Hypothalamus (tissue), 51 donors: Measurements from ENCODE around the gene TBC1D10A.
A peak's percentile ranks its signal among the peaks of the same experiment; 100 is the strongest.

Experiments
- DNase-seq, 51 donors: peaks; one replicate each; lab custom pipeline; 2025; lab: John Stamatoyannopoulos, UW

Gene TBC1D10A

DNA sequence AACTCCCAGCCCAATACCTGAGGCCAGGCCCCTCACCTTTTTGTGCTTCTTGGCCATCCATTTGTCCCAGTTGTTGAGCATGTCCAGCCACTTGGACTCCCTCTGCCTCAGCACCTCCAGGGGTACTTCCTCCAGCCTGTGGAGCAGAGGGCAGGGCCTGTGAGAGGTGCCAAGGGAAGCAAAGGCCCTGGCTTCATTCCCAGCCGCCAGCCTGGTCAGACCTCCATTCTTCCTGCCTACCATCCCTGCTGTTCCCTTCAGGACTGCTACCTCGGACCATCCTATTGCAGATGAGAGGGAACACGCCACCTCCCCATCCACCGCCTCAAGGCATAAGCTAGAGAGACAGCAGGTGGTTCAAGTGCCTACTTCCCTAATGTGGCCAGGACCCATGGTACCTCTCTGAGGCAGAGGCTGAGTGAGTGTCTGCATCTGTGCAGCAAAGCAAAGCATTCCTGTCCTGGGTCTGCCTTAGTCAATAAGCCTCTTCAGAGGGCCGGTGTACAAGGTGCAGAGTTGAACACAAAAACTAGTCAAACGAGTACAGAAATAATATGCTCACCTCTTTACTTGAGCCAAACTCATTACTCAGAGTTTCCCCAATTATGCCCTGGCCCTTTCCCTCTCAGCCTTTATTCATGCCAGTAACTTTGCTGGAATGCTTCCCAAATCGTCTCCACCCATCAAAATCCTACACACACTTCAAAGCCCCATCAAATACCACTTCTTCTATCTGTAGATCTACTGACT is 22.1 kb downstream of the TBC1D10A start:
- DNase-seq: peak in 11 of 51 donors; percentile 14 to 37 (median 24)

DNA sequence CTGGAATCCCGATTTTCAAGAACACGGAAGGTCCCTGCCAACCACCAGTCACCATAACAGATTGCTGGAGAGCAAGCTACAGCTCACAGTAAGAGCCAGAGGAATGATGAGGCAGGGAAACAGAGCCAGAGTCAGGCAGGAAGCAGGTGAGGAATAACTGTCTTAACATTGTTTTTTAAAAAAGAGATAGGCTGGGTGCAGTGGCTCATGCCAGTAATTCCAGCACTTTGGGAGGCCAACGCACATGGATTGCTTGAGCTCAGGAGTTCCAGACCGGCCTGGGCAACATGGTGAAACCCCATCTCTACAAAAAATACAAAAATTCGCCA is 24.0 kb downstream of the TBC1D10A start:
- DNase-seq: no peak

DNA sequence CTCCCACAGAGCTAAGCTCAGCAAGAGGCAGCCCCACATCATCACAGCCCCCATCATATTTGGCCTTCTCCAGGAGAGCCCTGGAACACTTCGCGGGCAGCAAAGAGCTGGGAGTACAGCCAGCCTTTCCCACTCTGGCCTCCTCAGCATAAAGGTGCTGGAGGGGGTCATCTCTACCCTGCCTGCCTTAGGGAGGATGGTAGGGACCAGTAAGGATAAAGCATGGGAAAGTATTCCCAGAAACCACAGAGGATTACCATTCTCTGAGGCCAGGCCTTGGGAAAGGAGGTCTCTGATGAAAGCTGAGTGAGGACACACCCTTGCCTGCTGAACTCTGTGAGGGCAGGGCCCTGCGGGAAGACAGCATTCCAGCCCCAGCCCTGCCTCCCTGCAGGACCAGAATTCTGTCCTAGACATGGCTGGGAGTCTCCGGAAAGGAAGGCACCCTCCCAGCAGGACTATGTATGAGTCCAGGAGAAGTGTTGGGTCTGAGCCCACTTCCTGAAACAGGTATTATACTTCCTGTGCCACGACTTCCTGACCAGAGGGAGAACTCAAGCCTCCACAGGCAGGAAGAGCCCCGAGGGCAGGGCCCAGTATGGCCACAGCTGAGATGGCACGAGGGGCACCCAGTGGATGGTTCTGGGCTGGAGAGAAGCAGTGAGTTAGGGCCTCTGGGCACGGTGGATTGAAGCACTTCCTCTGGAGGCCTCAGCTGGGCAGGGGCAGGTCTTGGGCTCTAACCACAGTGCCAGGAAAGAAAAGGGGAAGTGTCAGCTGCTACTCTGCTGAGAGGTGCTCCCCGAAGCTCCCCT is 24.5 kb downstream of the TBC1D10A start:
- DNase-seq: peak in 10 of 51 donors; percentile 14 to 39 (median 21)

DNA sequence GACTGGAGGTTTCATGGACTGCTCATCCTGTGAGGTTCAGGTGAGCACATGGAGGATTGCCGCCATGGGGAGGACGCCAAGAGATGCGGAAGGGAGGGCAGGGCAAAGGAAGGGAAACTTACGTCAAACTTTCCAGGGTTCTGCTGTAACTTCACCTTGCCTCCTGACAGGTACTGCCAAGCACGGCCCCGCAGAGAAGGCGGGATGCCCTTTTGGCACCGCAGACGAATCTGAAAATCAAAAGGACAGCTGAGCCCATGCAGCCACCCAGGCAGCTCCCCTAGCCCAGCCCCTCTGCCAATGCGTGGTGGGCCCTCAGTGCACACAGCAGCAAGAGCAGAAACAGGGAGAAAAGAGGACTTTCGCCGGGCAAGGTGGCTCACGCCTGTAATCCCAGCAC is 27.4 kb downstream of the TBC1D10A start:
- DNase-seq: no peak

DNA sequence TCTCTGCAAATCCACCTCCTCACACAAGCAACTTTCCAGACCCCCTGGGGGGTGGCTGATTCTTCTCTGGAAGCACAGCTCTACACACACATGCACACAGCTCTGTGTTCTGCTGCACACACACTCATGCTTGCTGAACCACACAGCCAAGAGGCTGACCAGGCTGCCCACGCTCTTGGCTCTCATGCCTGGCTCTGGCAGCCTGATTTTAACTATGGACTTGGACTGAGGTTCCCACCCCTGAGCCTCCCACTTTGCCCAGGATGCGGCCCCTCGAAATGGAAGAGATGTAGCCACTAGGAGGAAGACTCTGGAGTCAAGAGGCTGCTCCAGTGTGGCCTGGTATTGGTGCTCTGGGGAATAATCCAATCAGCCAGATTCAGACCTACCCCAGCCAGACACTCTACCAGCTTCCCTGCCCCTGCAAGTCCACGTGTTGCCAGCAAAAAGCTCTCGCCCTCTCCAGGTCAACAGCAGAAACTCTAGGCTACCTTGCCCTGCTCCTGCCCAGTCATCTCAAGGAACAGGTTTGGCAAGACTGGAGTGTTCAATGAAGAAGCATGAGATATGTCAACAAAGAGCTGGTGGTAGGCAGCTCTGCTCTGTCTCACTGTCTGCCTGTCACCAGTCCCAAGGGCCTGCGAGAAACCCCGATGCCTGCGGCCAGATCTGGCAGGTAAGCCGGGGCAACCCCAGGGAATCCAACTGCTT is 28.6 kb downstream of the TBC1D10A start:
- DNase-seq: no peak

DNA sequence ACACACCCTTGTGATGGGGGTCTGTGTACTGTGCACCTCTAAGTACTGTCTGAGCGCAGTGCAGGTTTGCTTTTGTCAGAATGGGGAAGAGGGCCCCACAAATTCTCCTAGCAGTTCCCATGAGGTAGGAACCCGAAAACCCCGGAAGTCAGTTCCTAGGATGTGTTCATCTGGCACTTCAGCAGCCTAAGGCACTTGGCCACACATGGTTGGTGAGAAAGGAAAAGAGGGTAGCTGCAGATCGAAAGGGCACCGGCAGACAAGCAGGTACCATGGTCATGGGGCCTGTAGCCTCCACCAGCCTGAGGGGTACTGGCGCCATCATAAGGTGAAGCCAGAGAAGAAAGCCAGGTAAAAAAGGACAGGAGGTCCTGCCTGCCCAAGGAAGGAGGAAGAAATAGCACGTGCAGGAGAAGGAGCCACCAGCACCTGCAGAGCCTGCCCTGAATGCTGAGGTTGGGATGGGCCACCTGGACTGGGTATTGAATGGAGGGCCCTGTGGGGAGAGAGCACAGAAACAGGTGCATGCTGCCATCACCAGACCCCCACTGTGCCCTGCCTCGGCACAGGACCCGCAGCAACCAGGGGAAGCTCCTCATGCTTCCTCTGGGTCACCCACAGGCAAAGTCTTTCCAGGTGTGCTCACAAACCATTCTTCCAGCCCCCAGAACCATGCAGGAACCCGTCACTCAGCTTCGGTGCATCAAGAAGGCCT is 29.3 kb downstream of the TBC1D10A start:
- DNase-seq: no peak

DNA sequence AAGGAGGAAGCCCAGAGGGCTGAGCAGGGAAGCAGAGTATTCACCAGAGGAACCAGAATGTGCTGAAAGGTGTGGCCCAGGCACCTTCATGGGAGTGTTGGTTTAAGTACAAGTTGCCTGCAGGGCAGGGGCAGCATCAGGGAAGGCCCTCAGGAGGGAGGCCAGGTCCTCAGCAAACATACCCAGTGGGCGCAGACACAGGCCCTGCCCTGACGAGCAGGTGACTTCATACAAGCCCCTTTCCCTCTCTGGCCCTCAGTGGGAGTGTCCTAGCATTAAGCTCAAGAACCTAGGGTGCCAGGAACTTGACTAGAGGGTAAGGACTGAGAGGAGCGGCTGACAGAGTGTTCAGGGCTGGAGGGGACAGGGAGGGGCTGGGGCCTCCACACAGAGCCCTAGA is 29.9 kb downstream of the TBC1D10A start:
- DNase-seq: no peak

DNA sequence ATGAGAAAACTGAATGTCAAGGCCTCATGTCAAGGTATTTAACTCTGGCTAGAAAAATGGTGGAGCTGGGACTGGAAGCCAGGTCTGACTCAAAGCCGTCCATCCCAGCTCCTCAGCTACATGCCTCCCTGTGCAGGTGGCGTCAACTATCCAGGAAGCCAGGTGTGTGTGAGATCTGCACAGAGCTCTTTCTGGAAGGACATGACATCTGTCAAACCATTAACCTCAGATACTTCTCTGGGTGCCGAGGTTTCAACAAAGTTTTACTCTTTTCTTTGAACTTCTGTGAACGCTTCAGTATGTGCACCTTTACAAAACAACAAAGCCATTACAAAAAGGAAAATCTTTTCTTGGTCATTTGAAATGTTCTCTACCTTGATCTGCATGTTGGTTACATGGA is 30.4 kb downstream of the TBC1D10A start:
- DNase-seq: no peak

DNA sequence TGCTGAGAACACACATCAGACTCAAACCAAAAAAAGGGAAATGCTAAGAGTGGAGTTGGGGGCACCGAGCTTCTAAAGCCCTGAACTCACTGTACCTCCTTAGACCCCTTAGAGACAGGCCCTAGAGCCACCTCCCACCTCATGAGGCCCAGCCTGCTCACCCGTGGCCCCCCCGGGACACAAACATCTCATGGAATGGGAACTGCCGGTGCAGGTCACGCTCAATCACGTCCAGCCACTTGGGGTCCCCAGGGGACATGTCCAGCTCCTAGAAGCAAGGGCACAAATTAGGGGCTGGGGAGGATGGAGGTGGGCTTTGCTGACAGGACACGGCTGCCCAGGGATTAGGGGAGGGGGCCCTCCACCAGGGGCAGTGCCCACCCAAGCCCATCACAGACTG is 31.2 kb downstream of the TBC1D10A start:
- DNase-seq: no peak

DNA sequence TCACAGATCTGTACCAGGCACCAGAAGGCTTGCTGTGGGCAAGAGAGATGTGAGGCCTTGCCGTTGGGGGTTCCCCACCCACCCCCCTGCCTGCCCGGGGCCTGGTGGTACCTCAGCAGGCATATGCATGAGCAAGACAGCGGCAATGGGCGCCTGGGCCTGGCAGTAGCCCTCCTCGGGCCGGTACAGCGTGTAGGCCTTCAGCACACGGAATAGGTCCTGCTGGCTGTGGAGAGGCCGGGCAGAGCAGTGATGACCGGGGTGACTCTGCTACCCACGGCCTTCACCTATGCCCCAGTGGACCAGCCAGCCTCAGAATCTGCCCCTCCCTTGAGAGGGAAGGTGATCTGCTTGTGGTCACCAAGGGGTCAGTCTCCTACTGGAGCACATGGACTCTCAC is 31.9 kb downstream of the TBC1D10A start:
- no peak for DNase-seq

DNA sequence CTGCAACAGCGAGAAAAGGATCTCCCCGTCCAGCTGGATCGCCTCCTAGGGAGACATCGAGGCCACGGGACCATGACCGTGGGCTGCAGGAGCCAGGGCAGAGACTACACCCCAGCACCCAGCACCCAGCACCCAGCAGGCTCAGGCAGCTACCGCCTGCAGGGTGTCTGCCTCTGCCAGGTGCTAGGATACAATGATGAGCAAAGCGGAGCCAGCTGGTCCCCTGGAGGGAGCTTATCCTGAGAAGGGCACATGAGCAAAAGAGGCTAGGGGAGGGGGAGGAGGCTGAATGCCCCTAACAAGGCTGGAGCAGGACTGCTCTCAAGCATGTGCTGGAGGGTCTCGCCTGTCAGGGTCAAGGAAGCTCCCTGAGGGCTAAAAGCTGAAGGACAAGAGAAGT is 32.7 kb downstream of the TBC1D10A start:
- DNase-seq: no peak

DNA sequence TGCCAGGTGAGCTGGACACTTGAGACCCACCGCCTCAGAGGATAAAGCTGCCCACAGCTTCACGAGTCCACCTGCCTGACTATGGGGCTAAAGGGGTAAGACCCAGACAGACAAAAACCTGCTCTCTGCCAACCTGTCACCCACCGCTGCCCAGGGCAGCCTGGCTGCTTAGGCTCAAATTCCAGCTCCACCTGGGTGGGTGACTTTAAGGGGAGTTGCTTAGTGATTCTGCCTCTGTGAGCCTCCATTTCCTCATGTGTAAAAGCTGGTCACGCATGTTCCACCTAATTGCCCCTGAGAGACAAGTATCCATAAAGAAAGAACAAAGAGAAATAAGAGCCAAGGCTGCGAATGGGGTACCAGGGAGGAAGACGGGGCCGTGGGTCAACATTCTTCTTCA is 33.7 kb downstream of the TBC1D10A start:
- DNase-seq: no peak

DNA sequence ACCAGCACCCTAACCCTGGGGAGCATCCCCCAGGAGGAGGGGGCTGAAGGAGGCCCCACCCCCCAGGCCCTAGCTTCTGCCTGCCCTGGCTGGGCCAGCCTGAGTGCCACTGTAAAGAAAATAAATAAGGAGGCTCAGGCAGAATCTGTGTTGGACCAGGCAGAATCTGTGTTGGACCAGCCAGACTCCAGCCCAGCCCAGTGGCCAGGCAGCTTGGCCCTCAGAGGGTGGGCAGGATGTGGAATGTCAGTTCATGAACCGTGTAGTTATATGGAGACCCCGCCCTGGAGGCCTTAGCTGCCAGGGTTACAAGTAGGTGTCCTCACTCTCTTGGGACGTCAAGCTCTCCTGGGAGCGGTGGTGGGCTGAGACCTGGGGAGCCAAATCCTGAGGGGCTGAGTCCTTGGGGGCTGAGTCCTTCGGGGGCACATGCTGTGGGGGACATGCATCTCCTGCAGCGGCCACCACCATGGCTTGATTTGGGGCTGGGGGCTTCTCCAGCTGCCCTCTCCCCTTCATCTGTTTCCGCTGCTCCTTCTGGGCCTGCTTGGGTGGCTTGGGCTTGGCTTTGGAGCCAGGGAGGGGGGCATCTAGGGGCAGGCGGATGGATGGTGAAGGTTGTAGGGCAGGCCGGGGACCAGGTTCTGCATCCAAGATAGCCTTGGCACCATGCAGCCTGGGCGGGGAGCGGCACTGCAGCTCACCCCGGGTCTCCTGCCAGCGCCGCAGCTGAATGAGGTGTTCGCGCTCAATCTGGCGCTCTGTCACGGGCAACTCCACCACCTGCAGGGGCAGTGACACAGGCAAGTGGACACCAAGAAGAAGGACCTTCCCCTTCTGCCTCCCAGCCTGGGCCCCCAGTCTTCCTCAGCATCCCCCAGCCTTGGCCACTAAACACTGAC is 34.4 kb downstream of the TBC1D10A start:
- DNase-seq: no peak

DNA sequence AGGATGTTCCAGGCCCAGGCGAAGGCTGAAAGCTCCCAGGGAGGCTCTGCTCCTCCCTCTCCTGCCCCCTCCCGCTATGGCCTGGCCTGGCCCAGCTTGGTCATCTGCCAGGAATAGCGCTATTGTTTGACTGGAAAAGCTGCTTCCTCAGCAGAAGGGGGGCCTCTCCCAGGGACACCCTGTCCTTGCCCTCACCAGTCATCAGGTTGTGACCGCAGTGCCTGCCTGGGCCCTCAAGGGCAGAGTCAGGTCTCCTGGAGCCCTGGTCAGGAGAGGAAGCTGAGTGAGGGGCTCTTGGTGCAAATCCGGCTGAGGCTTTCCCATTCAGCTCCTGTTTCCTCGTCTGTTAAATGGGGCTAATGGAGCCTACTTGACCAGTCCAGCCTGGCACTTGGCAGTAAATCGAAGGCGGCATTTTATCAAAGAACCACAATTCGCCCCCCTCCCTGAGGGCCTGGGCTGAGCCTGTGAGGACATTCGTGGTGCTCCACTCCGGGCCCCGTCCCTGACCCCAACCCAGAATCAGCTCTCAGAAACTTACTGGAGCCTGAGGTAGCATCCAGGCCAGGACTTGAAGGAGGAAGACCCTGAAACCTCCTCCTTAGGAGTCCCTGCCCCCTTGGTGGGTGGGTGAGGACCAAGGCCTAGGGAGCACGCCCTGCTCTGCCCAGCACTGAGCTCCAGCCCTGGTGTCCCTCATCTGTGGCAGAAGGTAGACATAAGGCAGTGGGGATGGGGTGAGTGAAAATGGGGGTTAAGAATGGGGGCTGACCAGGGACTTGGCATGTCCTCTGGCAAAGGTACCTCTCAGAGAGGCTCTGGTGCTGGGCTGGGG is 35.5 kb downstream of the TBC1D10A start:
- peak in 50 of 51 donors; percentile 18 to 88 (median 69) for DNase-seq

DNA sequence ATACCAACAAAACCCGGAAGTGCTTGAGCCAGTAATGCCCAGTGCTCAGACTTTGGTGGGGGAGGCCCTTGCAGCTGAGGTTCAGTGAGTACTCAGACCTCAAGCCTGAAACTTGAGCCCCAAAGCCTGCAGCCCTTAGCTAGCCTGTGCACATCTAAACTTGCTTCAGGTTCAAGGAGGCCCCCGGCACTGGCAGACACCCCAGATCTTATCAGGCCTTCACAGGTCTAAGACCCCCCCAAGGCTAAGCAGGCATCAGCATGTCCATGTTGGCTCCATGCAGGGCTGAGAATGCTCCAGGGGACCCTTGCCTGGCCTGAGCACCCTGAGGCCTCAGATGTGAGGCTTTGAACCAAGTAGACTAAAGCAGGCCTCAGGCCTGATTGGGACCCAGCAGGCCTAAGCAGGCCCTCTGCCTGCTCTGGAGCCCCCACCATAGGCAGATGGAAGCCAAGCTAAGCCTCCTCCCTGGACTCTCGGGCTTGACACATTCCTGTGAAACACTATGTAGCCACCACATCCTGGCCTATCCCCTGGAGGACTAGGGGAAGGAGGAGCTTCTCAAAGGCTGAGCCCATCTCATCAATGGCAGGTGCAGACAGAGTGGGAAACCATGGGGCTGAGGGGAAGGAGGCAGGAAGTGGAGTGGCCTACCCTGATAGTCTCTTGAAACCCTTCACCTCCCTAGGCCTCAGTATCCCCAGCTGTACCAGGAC is 36.2 kb downstream of the TBC1D10A start:
- peak in 1 of 51 donors; percentile 24 for DNase-seq

DNA sequence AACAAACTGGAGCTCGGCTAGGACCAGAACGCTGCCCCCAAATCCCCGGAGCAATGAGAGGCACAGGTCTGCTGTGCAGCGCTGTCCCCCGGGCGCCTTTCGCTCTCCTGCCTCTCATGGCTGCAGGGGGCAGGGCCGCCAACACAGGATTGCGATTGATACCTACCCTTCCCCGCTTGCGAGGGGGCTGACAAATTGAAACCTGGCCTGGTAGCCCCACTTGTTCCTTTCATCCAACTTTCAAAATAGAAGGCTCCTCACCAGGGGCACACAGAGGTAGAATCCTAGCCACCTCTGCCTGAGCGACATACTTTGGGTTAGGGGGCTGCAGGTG is 36.8 kb downstream of the TBC1D10A start:
- DNase-seq: no peak

DNA sequence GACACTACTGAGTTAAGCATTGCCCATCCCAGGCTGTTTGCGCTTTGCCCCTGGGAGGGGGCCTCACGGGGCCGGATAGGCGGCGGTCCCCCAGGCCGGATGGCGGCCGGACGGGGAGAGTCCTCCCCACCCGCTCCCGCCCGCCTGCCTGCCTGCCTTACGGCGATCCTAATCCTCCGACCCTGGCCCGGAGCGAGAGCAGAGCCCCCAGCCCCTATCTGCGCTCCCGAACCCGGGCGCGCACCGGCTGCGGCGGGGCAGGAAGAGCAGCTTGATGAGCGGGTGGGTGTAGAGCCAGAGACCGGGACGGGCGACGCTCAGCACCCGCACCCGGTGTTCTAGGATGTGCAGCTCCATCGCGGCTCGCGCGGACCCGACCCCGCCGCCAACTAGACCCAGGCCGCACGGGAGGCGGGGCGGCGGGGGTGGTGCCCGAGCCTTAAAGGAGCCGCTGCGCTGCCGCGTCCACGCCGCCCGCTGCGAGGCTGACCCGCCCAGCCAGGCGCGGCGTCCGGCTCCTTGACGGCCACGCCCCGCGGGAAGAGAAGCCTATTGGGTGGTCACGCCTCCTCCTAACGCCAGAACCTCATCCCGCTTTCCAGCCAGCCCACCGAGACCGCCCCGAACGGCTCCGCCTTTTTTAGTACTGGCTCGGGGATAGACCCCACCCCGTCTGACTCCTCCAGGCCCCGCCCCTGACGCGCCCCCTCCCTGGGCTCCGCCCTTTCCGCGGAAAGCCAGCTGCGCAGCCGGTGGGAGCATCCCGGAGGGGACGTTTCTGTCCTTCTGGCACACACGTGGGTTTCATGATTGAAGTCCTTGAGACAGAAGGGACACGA is 37.4 kb downstream of the TBC1D10A start, which contains the start of gene CASTOR1:
Gene CASTOR1 (minus strand): TSS at position 365 of the 839 bp plus-strand sequence. CDS start 8 bp downstream, at position 357.
- peak; percentile 42 to 99 (median 94) for DNase-seq
